ENCODE data around the gene CHID1. TPM values are rescaled to one million over a fixed set of nuclear protein-coding genes. Genes with fewer than 3 reads are reported as not detected.

CHID1 gene
- total and polyA plus RNA-seq, 2 of the 4 experiments (the other 2 are of a cell fraction): 34.2 to 121 TPM

GRCh38 chr11:827897-828192 is 82.8 kb downstream of the CHID1 start, which contains the start of gene CRACR2B (continued):
- TF ChIP-seq CHD1 (IDR thresholded peaks at IDR 0.05; ENCODE audit: low read depth, low read length) (no peak), RCOR1 (IDR thresholded peaks at IDR 0.05; ENCODE audit: insufficient replicate concordance, low read length) (no peak)

- Histone ChIP-seq H3K14ac (replicated peaks; ENCODE audit: low read depth, low read length) (no peak overlapping the region), H3K23ac (ENCODE audit: low read depth, low read length) (no peak overlapping the region), H2BK15ac (ENCODE audit: low read depth, low read length) (no peak overlapping the region), H2AK5ac (ENCODE audit: low read depth, low read length) (peak overlapping the region; percentile 51), H3K9ac (ENCODE audit: low read depth, low read length) (no peak overlapping the region), H3K9me1 (ENCODE audit: insufficient read depth, low read length) (peaks cover 6% of the 10 kb centered on the region; the same call in 1 of the 2 replicates), H2BK20ac (ENCODE audit: low read depth, low read length) (no peak overlapping the region), H3K27ac (ENCODE audit: insufficient read depth, low read length) (no peak overlapping the region), H4K8ac (ENCODE audit: low read depth in 2 of 2, low read length in 2 of 2) (no peak overlapping the region), H3K4me1 (ENCODE audit: control insufficient read depth, insufficient read depth, low read length) (peaks cover 24% of the 10 kb centered on the region), H3K18ac (ENCODE audit: low read depth, low read length) (no peak overlapping the region), H2AFZ (replicated peaks; ENCODE audit: low read length, poor library complexity) (peak overlapping the region; percentile 81), H3K79me1 (ENCODE audit: low read depth in 1 of 2, low read length in 2 of 2) (peaks cover 4 to 11% of the 10 kb centered on the region in 2 experiments), H3K9me3 (ENCODE audit: control insufficient read depth, insufficient read depth, low read length) (no peaks in the 10 kb centered on the region), H3K4ac (ENCODE audit: low read depth, low read length) (no peak overlapping the region), H2BK120ac (ENCODE audit: low read depth, low read length) (no peak overlapping the region), H3K27me3 (ENCODE audit: control insufficient read depth, insufficient read depth, low read length) (peaks cover 6% of the 10 kb centered on the region; the same call in 1 of the 2 replicates), H2AK9ac (replicated peaks; ENCODE audit: low read depth, low read length, poor library complexity) (peak overlapping the region; percentile 55), H4K20me1 (ENCODE audit: insufficient read depth, low read length) (peaks cover 26% of the 10 kb centered on the region; the same call in 1 of the 2 replicates), H4K91ac (ENCODE audit: insufficient read depth, low read depth, low read length) (no peak overlapping the region), H3K56ac (ENCODE audit: extremely low read depth, insufficient read depth, low read length) (no peak overlapping the region), H3K4me2 (ENCODE audit: low read depth, low read length) (no peak overlapping the region), H3K36me3 (ENCODE audit: control insufficient read depth, insufficient read depth, low read length) (peaks cover 24% of the 10 kb centered on the region; the same call in 1 of the 2 replicates), H4K5ac (ENCODE audit: low read depth, low read length) (no peak overlapping the region), H2BK5ac (ENCODE audit: low read depth, low read length, poor library complexity, severe bottlenecking) (no peak overlapping the region), H3K4me3 (ENCODE audit: insufficient read depth, low read depth, low read length) (no peak overlapping the region)
- intact Hi-C loops (cut with micrococcal nuclease) (no loop called here), dilution Hi-C loops (cut with HindIII; ENCODE audit: low sequenced_read_pairs, unreplicated experiment) (no loop called here), in situ Hi-C loops (cut with MboI; ENCODE audit: low sequenced_read_pairs) (no loop called here)
- POLR2A ChIA-PET (ENCODE audit: unreplicated experiment): interaction anchor here (1.1 kb wide), 1 partner anchor 8 kb away, joined by 4 read pairs; the partner anchor contains the start of gene PNPLA2
- DNase-seq (no peak), ATAC-seq (ENCODE audit: low read depth) (no peak)
- TF ChIP-seq BHLHE40 (IDR thresholded peaks at IDR 0.05; ENCODE audit: low read depth, low read length): no peak
- no peak for TF ChIP-seq MAZ (IDR thresholded peaks at IDR 0.05; ENCODE audit: borderline replicate concordance, low read depth, low read length)
- TF ChIP-seq MXI1 (IDR thresholded peaks at IDR 0.05; ENCODE audit: borderline replicate concordance, low read depth, low read length): no peak
- no peak for TF ChIP-seq MAFK (IDR thresholded peaks at IDR 0.05; ENCODE audit: low read depth, low read length)
- no peak for TF ChIP-seq CTCF (conservative IDR thresholded peaks at IDR 0.05; ENCODE audit: low read depth, low read length)
- 16% methylated on average over 36 of the region's 66 CpGs; no CpG with 5 or more reads in 1 of the 2 experiments for WGBS, 2 experiments (ENCODE audit: extremely low coverage in 2 of 2, insufficient read length in 1 of 2)
- no TSS peak for BruUV-seq (replicated peaks)
- CTCF ChIA-PET: no interaction called here
Observed at GRCh38 chr11:827146-827896, 83.3 kb downstream of the CHID1 start.
